Activated CD4-positive, CD25-positive, alpha-beta regulatory T cell (primary cell): Measurements from ENCODE around the gene GAL3ST2.
"Not testable (repeated sequence)": the region's sequence is repeated elsewhere in the genome, so short reads cannot be mapped to it uniquely, and the experiment has no call there.

Source experiments
- DNase-seq, 4 experiments: peaks; one replicate each; lab custom pipeline; 2025; lab: John Stamatoyannopoulos, UW

Gene GAL3ST2

GRCh38 chr2:241809383-241810306 is 33.0 kb downstream of the GAL3ST2 start:
- DNase-seq = no peak

DNA sequence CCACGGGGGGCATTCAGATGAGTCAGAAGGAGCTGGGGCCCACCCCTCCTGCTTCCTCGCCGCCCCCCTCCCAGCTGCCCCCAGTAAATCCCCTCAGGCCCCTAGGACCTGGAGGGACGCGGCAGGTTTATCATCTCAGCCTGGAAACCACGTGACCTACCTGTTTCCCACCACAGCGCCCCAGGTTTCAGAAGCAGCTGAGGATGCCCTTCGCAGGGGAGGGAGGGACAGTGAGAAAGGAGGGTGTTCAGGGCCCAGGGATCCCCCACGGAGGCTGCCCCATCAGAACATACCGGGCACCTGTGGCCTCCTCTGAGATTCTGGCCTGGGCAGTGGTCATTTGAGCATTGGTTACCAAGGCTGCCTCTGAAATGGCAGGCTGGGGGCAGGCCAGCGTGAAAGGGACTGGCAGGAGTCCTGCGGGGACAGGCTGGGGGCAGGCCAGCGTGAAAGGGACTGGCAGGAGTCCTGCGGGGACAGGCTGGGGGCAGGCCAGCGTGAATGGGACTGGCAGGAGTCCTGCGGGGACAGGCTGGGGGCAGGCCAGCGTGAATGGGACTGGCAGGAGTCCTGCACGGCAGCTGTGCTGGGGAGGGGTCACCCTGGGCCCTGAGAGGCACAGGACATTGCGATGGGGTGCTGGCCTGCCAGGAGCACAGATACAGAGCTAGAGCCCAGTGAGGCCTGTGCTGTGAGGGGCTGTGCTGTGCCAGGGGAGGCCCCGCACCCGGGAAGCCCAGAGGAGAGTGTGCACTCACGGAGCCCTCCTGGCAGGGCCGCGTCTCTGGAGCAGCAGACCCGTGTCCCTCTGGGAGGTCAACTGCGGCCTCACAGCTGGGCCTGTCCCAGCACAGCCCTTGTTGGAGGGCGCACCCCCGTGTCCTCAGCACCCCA is 33.9 kb downstream of the GAL3ST2 start:
- DNase-seq = no peak

DNA sequence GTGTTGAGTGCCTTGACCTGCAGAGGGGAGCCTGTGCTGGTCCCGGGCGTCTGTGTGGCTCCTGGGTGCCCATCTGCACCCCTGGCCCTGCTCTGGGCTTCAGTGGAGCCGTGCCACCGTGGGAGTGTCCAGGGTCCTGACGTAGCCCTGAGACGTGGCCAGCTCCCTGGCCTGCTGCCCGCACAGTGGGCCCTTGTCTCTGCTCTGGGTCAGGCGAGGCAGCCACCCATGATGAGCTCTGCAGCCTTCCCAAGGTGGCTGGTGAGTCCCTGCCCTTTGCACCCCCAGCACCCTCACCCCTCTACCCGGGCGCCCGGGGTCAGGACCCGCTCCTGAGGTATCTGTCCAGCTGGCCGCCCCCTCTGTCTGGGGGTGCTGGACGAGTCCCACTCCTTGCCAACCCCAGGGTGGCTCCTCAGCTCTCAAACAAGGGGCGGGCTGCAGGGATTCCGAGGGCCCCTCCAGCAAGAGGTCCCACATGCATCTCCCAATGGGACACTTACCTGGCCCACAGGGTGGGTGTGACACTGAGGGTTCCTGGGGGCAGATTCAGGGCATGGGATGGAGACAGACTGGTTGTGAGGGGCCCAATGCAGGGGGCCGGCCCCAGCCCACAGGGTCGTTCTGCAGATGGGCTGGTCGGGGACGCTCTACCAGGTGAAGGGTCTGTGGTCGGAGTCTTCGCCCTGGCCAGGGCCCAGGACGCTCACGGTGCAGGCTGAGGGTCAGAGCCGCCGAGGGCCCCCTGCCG is 34.8 kb downstream of the GAL3ST2 start:
- DNase-seq = no peak

DNA sequence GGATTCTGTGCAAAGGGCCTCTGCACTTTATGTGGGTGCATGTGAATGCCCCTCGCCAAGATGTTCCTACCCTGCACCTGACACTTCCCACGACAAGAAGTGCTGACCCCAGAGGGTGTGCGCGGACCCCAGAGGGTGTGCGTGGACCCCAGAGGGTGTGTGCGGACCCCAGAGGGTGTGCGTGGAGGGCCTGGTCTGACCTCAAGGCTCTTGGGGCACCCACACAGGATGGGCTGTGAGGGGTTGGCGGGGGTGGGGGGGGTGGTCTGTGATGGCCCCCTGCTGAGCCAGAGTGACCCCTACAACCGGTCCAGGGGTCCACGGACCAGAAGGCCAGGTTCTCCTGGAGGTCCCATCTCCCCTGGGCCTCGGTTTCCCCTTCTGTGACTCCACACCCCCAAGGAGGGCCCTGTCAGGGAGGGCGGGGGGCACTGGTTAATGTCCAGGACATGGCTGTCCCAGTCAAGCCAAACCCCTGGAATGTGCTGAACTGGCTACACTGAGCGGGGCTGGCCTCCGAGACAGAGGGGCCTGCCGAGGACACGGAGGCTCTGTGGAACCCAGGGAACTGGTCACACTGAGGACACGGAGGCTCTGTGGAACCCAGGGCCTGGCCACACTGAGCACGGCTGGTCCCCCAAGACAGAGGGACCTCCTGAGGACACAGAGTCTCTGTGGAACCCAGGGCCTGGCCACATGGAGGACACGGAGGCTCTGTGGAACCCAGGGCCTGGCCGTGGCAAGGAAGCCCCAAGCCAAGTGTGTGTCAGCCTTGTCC is 35.5 kb downstream of the GAL3ST2 start:
- DNase-seq = no peak

GRCh38 chr2:241812730-241813643 is 36.4 kb downstream of the GAL3ST2 start:
- DNase-seq = no peak

DNA sequence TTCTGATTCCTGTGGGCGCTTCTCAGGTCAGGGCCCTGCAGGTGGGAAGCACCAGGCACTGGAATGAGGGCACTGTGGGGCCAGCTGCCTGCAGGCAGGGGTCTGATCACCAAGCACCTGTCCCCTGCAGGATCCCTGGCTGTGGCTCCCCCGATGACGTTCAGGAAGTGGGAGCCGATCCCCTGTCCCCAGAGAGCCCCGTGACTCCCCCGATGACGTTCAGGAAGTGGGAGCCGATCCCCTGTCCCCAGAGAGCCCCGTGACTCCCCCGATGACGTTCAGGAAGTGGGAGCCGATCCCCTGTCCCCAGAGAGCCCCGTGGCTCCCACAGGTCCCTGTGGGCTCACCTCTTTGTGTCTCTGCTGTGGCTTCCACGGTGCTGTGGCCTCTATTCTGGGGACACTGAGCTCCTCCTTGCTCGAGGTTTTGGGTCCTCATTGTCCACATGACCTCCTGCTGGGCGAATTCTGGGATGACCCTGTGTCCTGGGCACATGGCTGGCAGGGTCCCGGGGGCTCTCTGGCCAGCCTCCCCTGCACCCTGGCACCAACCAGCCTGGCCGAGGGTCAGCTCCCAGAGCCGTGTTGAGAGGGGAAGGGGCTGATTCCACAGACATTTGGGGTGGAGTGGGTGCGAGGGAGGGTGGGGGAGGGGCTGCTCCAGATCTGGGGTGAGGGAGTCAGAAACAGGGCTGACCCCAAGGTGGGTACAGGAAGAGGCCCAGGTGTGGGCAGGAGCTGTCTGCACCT is 37.2 kb downstream of the GAL3ST2 start:
- no peak for DNase-seq

- DNase-seq = no peak
Measured at GRCh38 chr2:241814393-241814642, 37.7 kb downstream of the GAL3ST2 start.

- DNase-seq = no peak
Measured at GRCh38 chr2:241814643-241815476, 38.2 kb downstream of the GAL3ST2 start.

DNA sequence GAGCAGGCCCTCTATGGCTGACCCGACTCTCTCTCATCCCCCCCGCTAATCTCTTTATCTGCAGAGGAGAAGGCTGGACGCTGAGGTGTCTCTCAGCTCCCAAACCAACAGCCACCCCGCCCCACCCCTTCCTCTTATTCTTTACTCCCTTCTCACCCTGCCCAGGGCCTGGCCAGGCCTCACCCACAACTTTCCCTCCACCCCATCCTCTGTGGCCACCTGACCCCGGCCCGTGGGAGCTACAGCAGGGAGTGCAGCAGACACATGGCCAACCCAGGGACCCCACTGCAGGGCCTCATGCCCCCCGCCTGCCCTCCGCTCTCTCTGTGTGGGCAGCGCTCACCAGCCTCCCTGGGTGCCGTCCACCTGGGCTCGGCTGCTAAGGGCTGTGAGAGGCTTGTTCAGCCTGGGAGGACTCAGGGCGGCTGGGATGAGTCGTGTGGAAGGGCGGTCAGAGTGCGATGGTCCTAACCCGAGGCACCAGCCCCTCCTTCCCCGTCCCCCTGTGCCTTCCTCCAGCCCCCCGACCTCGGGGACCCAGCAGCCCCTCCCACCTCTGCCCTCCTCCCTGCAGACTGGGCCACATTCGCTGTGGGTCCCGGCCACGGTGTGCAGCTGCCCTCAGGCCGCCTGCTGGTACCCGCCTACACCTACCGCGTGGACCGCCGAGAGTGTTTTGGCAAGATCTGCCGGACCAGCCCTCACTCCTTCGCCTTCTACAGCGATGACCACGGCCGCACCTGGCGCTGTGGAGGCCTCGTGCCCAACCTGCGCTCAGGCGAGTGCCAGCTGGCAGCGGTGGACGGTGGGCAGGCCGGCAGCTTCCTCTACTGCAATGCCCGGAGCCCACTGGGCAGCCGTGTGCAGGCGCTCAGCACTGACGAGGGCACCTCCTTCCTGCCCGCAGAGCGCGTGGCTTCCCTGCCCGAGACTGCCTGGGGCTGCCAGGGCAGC is 39.1 kb downstream of the GAL3ST2 start:
- DNase-seq = no peak

GRCh38 chr2:241816431-241817121 is 40.0 kb downstream of the GAL3ST2 start:
- DNase-seq = no peak

DNA sequence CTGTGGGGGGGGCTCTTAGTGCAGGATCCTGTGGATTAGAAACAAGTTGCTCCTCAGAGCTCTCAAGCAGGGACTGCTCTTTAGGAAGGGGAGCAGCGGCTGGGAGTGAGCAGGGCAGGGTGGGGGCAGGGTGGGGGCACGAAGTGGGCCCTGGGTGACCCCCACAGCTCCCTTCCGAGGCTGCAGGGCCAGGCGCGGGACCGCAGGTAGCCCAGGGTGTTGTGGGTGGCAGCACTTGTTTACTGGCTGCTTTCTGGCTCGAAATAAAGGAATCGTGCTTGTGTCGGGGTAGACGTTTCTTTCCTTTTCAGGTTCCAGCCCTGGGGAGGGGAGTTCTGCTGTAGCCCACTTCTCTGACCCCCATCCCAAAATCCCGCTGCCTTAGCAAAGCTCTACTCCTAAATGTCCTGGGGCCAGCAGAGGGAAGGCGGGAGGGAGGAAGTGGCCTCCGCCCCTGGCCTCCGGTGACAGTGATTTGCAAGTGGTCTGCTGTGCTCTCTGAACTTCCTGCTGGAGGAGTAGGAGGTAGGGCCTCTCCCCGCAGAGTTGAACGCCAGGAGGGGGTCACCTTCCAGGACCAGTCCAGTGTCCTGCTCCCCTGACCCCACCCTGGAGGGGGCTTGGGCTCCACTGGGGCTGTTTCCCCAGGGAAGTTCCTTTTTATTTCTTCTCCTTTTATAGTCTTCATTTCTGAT is 40.7 kb downstream of the GAL3ST2 start:
- no peak for DNase-seq

DNA sequence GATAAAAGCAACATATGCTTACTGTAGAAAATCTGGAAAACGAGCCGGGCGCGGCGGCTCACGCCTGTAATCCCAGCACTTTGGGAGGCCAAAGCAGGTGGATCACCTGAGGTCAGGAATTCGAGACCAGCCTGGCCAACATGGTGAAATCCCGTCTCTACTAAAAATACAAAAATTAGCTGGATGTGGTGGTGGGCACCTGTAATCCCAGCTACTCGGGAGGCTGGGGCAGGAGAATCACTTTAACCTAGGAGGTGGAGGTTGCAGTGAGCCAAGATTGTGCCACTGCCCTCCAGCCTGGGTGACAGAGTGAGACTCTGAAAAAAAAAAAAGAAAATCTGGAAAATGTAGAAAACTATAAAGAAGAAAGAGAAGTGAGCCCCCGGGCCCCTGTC is 41.2 kb downstream of the GAL3ST2 start:
- not testable (repeated sequence) for DNase-seq

DNA sequence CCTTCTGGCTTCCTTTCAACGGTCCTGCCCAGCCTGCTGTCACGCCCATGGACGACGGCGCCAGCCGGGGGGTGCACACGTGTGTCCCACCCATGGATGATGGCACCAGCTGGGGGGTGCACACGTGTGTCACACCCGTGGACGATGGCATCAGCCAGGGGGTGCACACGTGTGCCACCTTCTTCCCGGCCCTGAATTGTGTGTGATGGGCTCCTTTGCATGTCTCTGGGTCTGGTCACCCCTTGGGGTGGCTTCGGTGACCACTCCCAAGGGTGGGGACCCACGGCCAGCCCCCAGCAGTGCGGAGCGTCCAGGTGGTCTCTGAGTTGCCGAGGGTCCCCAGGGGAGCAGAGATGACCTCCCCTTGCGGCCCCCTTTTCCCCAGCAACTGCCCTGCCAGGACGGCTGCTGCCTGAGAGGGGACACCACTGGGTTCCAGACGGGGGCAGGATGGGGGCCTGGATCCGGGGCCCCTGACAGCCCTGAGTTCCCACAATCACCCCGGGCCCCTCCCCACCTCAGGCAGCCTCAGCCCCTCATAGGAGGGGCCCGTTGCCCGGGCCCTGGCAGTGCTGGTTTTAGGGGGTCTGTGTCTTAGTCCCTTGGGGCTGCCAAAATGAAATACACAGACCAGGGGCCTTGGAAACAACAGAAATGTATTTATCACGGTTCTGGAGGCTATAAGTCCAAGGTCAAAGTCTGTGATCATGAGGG is 41.8 kb downstream of the GAL3ST2 start:
- DNase-seq = no peak

- no peak for DNase-seq
Measured at GRCh38 chr2:241818943-241819270, 42.3 kb downstream of the GAL3ST2 start.

DNA sequence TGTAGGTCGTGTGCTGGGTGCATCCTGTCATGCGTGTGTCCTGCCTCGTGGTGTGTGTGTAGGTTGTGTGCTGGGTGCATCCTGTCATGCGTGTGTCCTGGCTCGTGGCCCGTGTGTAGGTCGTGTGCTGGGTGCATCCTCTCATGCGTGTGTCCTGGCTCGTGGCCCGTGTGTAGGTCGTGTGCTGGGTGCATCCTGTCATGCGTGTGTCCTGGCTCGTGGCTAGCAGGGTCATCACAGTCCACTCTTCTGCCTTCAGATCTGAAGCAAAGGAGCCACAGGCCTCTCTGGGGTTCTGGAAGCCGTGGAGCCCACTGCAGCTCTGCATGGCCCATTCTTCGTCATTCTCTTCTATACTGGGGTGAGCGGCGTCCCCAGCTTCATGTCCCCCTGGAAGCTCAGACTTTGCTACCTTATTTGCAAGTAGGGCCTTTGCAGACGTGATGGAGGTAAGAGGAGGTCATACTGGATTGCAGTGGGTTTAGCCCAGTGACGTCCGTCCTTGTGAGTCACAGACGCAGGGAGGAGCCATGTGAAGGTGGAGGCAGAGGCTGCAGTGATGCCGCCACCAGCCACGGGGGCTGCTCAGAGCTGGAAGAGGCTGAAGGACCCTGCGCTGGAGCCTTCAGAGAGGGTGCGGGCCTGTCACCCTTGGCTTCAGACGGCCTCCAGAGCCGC is 43.5 kb downstream of the GAL3ST2 start:
- DNase-seq = not testable (repeated sequence)
